SJSA1 (cell line): ENCODE results near the gene SORBS1. TPM values are rescaled to one million over a fixed set of nuclear protein-coding genes. Genes with fewer than 3 reads are reported as not detected.

Experiments used
- DNase-seq, 2 experiments: peaks; one replicate each; pipeline ENCODE4 v3.0.0-alpha.2; 2015 to 2020; ENCODE audit warnings: low spot score in 2 of 2, low read depth in 1 of 2
- H3K27ac ChIP-seq: fragments of 250-450 bp; sonication (Bioruptor Pico); 2 replicates; pipeline ENCODE4 v1.5.1; 2020; ENCODE audit warnings: mild to moderate bottlenecking, moderate library complexity
- H3K27me3 ChIP-seq: fragments of 250-450 bp; sonication (Bioruptor Pico); replicated peaks from 2 replicates; pipeline ENCODE4 v1.5.1; 2020; ENCODE audit warnings: mild to moderate bottlenecking, moderate library complexity
- H3K36me3 ChIP-seq: fragments of 250-450 bp; sonication (Bioruptor Pico); 2 replicates; pipeline ENCODE4 v1.5.1; 2020; ENCODE audit warnings: mild to moderate bottlenecking
- H3K4me1 ChIP-seq: fragments of 250-450 bp; sonication (Bioruptor Pico); replicated peaks from 2 replicates; pipeline ENCODE4 v1.6.1; 2021; ENCODE audit warnings: mild to moderate bottlenecking
- H3K4me3 ChIP-seq: fragments of 250-450 bp; sonication (Bioruptor Pico); 2 replicates; pipeline ENCODE4 v1.5.1; 2020; ENCODE audit warnings: mild to moderate bottlenecking
- H3K9me3 ChIP-seq: fragments of 250-450 bp; sonication (Bioruptor Pico); replicated peaks from 2 replicates; pipeline ENCODE4 v1.5.1; 2020; ENCODE audit warnings: mild to moderate bottlenecking
- total RNA-seq: library from RNA; depleted of rRNA; stranded (reverse); fragments of >200 nt; shearing (Covaris generic); gene quantifications from 2 replicates; pipeline ENCODE4 v1.2.3, GENCODE V29; 2014

SORBS1 gene
- total RNA-seq, 1 experiment from 2014 or later: 2.9 TPM

DNA sequence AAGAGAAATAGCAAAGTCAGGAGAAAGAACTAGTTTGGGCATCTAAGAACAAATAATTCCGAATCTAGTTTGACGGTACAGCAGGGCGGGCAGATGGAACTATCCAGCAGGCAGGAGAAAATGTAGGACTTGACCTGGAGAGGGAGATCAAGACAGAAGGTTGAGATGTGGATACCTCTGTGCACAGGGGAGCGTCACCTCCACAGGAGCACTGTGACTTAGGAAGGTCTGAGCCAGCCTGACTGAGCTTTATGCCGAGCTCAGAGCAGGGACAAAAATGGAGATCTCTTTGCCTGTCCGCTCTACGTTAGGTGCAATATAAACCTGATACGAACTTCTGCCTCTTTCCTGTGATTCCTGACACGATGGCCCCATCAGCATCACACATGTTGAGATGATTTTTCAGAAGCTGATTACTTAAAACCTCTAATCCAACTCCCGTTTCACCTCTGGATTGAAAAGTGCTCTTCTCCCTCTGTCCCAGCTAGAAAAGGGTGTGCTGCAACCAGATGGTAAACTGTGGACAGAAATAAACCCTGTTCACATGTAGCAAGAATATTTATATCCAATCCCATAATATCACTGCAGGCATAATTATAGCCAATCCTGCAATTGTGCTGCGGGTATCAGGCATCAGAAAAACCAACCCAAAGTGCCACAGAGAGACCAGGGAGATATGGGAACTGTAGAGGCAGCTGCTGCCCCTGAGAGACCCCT is 13.6 kb upstream of the SORBS1 start:
- Histone ChIP-seq H3K36me3 (no peaks in the 10 kb centered on the region), H3K27ac (no peak overlapping the region), H3K4me1 (no peaks in the 10 kb centered on the region), H3K9me3 (no peaks in the 10 kb centered on the region), H3K27me3 (peaks cover 15% of the 10 kb centered on the region), H3K4me3 (no peak overlapping the region)
- DNase-seq: no peak

DNA sequence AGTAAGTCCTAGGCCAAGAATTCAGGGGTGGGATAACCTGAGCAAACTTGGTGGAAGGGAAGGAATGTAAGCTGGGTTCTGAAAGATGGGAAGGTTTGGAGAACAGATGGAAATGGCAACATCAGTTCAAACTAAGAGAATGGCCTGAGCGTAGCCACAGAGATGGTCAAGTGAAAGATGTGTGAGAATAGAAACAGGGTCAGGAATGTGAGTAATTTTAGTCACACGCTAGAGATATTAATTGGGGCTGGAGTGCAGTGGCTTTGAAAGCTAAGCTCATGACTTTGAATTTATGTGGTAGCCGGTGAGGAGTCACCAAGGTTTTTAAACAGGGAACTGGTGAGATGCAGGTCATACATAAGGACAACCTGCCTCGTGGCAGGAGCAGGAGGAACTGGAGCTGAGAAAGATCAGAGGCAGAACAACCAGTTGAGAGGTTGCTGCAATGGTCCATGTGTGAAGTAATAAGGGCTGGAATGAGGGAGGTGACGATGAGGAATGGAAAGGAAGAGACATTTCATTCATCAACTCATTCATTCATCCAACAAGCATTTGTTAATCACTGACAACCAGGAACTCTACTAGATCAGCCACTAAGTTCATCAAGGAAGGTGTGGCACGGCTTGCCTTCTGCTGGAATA is 12.9 kb upstream of the SORBS1 start:
- no peak overlapping the region for H3K27ac ChIP-seq
- no peaks in the 10 kb centered on the region for H3K36me3 ChIP-seq
- peaks cover 19% of the 10 kb centered on the region for H3K27me3 ChIP-seq
- H3K4me3 ChIP-seq: no peak overlapping the region
- H3K4me1 ChIP-seq: no peaks in the 10 kb centered on the region
- no peak for DNase-seq
- no peaks in the 10 kb centered on the region for H3K9me3 ChIP-seq

DNA sequence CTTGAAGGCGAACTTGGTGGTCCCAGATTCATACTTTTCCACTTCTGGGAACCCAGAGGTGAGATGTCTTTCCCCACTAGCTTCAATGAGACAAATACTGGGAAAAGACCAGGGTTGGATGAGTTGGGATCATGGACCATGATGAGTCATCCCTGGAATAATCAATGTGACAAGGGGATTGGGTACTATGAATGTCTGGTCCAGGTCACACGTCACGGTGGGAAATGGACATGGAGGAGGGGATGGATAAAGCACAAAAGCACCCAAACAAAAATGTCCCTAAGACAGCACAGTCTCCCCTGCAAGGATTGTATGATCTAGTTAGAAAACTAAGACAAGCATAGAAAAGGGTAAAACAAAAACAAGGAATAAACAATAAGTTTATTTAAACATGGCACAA is 12.4 kb upstream of the SORBS1 start:
- H3K36me3 ChIP-seq: no peaks in the 10 kb centered on the region

DNA sequence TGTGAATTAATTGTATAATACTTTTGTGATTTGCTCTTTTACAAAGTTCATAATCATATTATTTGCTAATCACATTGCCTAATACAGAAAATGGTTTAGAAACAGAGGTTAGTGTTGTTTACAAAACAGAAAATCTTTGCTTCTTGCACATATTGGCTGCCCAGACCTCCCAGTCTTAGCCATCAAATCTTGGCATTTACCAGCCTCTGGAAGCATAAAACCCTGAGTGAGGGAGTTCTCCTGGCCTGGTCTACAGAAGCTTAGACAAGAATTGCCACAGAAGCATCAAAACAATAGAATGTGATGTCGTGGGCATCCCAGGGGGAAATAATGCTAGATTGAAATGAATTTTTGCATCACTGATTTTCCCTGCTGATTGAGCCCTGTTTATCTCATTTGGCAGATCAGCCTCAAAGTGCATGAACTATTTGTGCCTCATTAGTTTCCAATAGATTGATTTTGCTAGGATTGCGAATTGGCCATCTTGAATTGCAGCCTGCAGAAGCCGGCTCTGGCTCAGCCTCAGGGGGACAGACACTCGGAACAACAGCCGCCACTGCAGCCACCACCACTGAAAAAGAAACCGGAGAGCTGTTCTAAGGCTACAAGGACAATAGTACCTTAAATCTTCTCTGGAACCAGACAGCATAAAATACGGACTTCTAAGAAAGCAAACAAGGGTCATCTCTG is 11.1 kb upstream of the SORBS1 start:
- H3K36me3 ChIP-seq: no peaks in the 10 kb centered on the region
- H3K27ac ChIP-seq: no peak overlapping the region
- H3K27me3 ChIP-seq: peaks cover 23% of the 10 kb centered on the region
- DNase-seq: no peak
- H3K9me3 ChIP-seq: no peaks in the 10 kb centered on the region
- H3K4me1 ChIP-seq: no peaks in the 10 kb centered on the region
- H3K4me3 ChIP-seq: no peak overlapping the region

More for the DNA sequence above, 12.4 kb upstream of the SORBS1 start:
- Histone ChIP-seq H3K4me3 (no peak overlapping the region), H3K4me1 (no peaks in the 10 kb centered on the region), H3K27me3 (peaks cover 19% of the 10 kb centered on the region), H3K27ac (no peak overlapping the region), H3K9me3 (no peaks in the 10 kb centered on the region)
- no peak for DNase-seq

DNA sequence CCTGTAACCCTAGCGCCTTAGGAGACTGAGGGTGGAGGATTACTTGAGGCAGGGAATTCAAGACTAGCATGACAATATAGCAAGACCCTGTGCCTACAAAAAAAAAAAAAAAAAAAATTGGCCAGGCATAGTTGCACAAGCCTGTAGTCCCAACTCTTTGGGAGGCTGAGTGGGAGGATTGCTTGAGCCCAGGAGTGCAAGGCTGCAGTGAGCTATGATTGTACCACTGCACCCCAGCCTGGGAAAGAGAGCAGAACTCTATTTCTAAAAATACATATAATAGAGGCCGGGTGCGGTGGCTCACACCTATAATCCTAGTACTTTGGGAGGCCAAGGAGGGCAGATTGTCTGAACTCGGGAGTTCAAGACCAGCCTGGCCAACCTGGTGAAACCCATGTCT is 10.2 kb upstream of the SORBS1 start:
- H3K36me3 ChIP-seq: no peaks in the 10 kb centered on the region
- peaks cover 23% of the 10 kb centered on the region for H3K27me3 ChIP-seq
- H3K4me3 ChIP-seq: no peak overlapping the region
- H3K4me1 ChIP-seq: no peaks in the 10 kb centered on the region
- no peak for DNase-seq
- H3K9me3 ChIP-seq: no peaks in the 10 kb centered on the region
- H3K27ac ChIP-seq: no peak overlapping the region

DNA sequence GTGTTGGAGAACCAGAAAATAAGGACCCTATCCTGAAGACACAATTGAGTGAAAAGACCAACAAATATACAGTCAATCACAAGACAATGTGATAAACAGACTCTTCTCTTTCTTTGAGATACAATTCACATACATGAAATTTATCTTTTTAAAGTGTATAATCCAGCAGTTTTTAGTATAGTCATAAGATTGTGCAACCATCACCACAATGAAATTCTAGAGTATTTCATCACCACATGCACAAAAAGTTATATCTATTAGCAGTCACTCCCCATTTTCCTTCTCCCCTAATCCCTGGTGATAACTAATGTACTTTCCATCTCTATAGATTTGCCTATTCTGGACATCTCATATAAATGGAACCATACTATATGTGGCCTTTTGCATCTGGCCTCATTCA is 8.2 kb upstream of the SORBS1 start:
- Histone ChIP-seq H3K27me3 (peaks cover 25% of the 10 kb centered on the region), H3K4me1 (no peaks in the 10 kb centered on the region), H3K36me3 (no peaks in the 10 kb centered on the region), H3K27ac (no peak overlapping the region), H3K4me3 (no peak overlapping the region), H3K9me3 (no peaks in the 10 kb centered on the region)
- no peak for DNase-seq

DNA sequence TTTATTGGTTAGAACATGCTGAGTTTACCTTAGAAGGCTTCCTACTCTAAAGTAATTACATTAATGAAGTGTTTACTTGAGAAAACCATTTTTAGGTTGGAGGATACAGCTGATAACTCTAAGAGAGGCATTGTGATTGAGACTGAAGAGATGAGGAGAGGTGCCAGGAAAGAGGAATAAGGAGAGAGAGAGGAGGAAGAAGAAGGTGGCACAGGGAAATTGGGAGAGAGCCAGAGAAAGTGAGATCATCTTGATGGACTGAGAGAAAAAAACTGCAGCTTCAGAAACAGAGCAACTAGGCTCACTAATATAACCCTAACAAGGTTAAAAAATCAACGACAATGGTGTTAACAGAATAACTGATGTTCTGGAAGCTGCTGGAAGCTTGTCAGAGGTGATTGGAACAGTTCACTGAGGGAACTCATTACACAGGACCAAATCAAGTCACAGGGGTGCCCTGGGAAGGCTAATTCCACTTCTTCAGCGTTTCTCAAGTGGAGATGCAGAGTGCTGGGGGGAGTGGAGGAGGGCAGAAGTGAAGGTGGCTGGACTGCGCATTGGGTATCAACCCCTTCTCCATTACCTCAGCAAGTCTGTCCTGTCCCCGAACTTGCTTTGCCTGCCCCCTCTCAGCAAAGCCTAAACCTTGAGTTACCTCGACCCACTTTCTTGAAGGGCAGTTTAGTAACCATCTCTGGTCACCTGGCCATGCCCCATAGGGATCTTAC is 6.9 kb upstream of the SORBS1 start:
- H3K4me1 ChIP-seq: no peaks in the 10 kb centered on the region
- H3K4me3 ChIP-seq: no peak overlapping the region
- no peak for DNase-seq
- H3K27me3 ChIP-seq: peaks cover 17% of the 10 kb centered on the region; the same call in 1 of the 2 replicates
- H3K27ac ChIP-seq: no peak overlapping the region
- H3K36me3 ChIP-seq: no peaks in the 10 kb centered on the region
- no peaks in the 10 kb centered on the region for H3K9me3 ChIP-seq

DNA sequence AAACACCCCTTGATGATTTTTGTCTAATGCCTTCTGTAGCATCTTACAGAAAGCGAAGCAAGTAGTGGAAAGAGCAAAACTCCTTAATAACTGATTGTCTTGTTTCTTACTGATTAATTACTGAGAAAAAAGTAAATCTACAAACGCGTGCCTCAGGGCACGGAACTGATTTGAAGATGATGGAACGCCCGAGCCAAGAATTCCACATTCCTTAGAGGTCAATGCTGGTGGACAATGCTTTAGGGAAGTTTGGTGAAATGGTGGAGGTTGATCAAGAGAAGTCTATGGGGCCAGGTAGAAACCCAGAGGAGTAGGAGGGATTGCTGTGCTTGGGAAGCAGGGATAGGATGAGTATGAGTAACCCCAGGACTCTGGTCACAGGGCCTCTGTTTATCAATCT is 5.0 kb upstream of the SORBS1 start:
- no peaks in the 10 kb centered on the region for H3K36me3 ChIP-seq
- H3K4me3 ChIP-seq: no peak overlapping the region
- no peaks in the 10 kb centered on the region for H3K9me3 ChIP-seq
- no peaks in the 10 kb centered on the region for H3K4me1 ChIP-seq
- DNase-seq: no peak
- H3K27me3 ChIP-seq: peaks cover 10% of the 10 kb centered on the region; the same call in 1 of the 2 replicates
- H3K27ac ChIP-seq: no peak overlapping the region

DNA sequence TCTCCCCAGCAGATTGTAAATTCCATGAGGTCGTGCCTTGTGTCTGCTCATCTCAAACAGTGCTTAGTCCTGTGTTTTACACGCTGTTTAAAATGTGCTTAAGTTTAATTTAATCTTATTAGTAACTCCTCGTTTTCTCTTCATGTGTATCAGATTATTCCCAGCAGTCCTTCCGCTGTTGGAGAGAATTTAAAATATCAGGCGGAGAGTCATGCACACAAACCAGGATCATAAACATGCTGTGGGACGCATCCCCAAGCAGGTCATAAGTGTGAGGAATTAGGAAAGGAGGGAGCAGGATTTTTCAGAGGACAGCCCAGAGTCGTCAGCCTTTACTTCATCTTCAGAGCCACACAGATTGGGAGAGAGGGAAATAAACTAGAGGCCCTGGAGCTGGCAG is 4.2 kb upstream of the SORBS1 start:
- H3K27me3 ChIP-seq: peaks cover 10% of the 10 kb centered on the region; the same call in 1 of the 2 replicates
- no peaks in the 10 kb centered on the region for H3K9me3 ChIP-seq
- no peak overlapping the region for H3K27ac ChIP-seq
- DNase-seq: no peak
- H3K4me3 ChIP-seq: no peak overlapping the region
- H3K36me3 ChIP-seq: no peaks in the 10 kb centered on the region
- peaks cover 6% of the 10 kb centered on the region for H3K4me1 ChIP-seq

DNA sequence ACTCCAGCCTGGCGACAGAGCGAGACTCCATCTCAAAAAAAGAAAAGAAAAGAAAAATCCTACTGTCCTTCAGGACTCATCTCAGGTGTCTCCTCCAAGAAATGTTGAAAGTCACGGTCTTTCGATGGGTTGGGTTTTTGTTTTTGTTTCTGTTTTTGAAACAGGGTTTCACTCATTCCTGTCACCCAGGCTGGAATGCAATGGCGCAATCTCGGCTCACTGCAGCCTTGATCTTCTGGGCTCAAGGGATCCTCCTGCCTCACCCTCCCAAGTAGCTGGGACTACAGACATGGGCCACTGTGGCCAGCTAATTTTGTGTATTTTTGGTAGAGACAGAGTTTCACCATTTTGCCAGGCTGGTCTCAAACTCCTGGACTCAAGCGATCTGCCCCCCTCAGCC is 3.1 kb upstream of the SORBS1 start:
- no peak overlapping the region for H3K27ac ChIP-seq
- DNase-seq: no peak

DNA sequence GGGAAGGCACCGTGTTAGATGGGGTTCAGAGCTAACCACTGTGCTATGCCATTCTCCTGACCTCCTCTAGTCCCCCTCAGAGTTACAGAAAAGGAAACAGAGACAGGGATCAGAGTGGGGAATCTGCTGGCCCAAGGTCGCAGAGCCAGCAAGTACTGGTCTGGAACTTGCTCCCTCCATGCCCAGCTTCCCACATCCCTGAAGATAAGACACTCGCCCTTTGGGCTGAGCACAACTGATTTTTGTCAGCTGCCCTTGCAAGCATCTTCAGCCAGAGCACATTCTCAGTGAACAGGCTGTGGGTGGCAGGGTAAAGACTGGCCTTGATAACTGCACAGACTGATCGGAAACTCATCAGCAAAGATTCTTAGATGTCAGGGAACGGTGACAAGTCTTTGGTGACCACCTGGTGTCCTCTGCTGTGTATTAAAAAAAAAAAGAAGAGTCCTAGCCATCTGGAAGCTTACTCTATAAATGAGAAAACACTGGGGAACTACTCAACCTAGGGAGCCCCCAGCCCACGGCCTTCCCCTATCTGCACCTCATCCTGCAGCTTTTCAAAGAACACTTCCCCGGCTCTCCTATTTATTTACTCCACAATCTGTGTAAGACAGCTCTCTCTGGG is 1.3 kb upstream of the SORBS1 start:
- no peaks in the 10 kb centered on the region for H3K9me3 ChIP-seq
- H3K27me3 ChIP-seq: 0 out of 2 replicates have a peak, but pooled peaks cover 2% of the 10 kb centered on the region
- H3K4me3 ChIP-seq: no peak overlapping the region
- DNase-seq: no peak
- peaks cover 8% of the 10 kb centered on the region for H3K4me1 ChIP-seq
- H3K27ac ChIP-seq: no peak overlapping the region
- no peaks in the 10 kb centered on the region for H3K36me3 ChIP-seq

More for the DNA sequence above, 3.1 kb upstream of the SORBS1 start:
- no peak overlapping the region for H3K4me3 ChIP-seq
- H3K4me1 ChIP-seq: peaks cover 8% of the 10 kb centered on the region
- no peaks in the 10 kb centered on the region for H3K9me3 ChIP-seq
- H3K36me3 ChIP-seq: no peaks in the 10 kb centered on the region
- H3K27me3 ChIP-seq: 0 out of 2 replicates have a peak, but pooled peaks cover 6% of the 10 kb centered on the region

DNA sequence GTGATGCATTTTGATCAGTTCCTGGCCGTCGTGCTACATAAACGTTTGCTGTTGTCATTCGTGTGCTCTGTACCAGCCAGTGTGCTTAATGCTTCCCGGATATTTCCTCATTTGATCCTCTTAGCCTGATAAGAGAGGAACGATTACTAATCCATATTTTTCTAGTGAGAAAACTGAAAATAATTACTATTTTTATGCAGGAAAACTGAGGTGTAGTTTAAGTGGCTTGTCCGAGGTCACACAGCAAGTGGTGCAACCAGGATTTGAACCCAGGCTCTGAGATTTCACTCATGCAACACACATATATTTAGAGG is 650 bp upstream of the SORBS1 start:
- DNase-seq: no peak
- H3K4me3 ChIP-seq: peak overlapping the region; percentile 50

More for the DNA sequence above, 650 bp upstream of the SORBS1 start:
- H3K9me3 ChIP-seq: no peaks in the 10 kb centered on the region
- no peaks in the 10 kb centered on the region for H3K36me3 ChIP-seq
- H3K4me1 ChIP-seq: peaks cover 8% of the 10 kb centered on the region
- H3K27me3 ChIP-seq: 0 out of 2 replicates have a peak, but pooled peaks cover 2% of the 10 kb centered on the region
- H3K27ac ChIP-seq: no peak overlapping the region
